ENCODE measurements around the gene PLEKHH1. TPM values are rescaled to one million over a fixed set of nuclear protein-coding genes. Genes with fewer than 3 reads are reported as not detected.

The PLEKHH1 gene
- total and polyA plus RNA-seq, 2 experiments from 2014 or later = 12.8 to 19.5 TPM

GRCh38 chr14:67574156-67574555 lies 41.1 kb downstream of the PLEKHH1 start:
- H3K4me3 ChIP-seq = no peak overlapping the region
- H3K27me3 ChIP-seq = no peaks in the 10 kb centered on the region
- no peak for DNase-seq (ENCODE audit: low spot score)
- H3K9me2 ChIP-seq (replicated peaks; ENCODE audit: insufficient read depth) = no peaks in the 10 kb centered on the region
- TF ChIP-seq CTCF (IDR thresholded peaks at IDR 0.05; ENCODE audit: poor library complexity) (no peak), EZH2phosphoT487 (IDR thresholded peaks at IDR 0.05; ENCODE audit: low read depth, severe bottlenecking, unreplicated experiment) (no peak), EZH2 (IDR thresholded peaks at IDR 0.05; ENCODE audit: borderline replicate concordance) (no peak)
- no peak overlapping the region for H2AFZ ChIP-seq
- no peak overlapping the region for H3K27ac ChIP-seq
- H3K79me2 ChIP-seq = no peaks in the 10 kb centered on the region
- H3K4me2 ChIP-seq = no peak overlapping the region
- 90% methylated on average over 14 of the region's 14 CpGs for WGBS (ENCODE audit: low lambda C conversion rate, missing lambda C conversion rate)
- H4K20me1 ChIP-seq (ENCODE audit: insufficient read depth, poor library complexity, severe bottlenecking) = no peaks in the 10 kb centered on the region
- no peaks in the 10 kb centered on the region for H3K4me1 ChIP-seq (ENCODE audit: insufficient read depth)
- no peaks in the 10 kb centered on the region for H3K36me3 ChIP-seq (replicated peaks; ENCODE audit: insufficient read depth, low read depth)
- H3K9me3 ChIP-seq (ENCODE audit: low read depth) = no peaks in the 10 kb centered on the region

GRCh38 chr14:67574806-67575205 lies 41.7 kb downstream of the PLEKHH1 start:
- Histone ChIP-seq H3K4me3 (no peak overlapping the region), H4K20me1 (ENCODE audit: insufficient read depth, poor library complexity, severe bottlenecking) (no peaks in the 10 kb centered on the region), H3K9me3 (ENCODE audit: low read depth) (no peaks in the 10 kb centered on the region), H3K4me2 (no peak overlapping the region), H3K79me2 (no peaks in the 10 kb centered on the region), H3K27ac (no peak overlapping the region), H3K9me2 (replicated peaks; ENCODE audit: insufficient read depth) (no peaks in the 10 kb centered on the region), H3K36me3 (replicated peaks; ENCODE audit: insufficient read depth, low read depth) (no peaks in the 10 kb centered on the region), H3K4me1 (ENCODE audit: insufficient read depth) (no peaks in the 10 kb centered on the region), H3K27me3 (no peaks in the 10 kb centered on the region), H2AFZ (no peak overlapping the region)
- TF ChIP-seq EZH2phosphoT487 (IDR thresholded peaks at IDR 0.05; ENCODE audit: low read depth, severe bottlenecking, unreplicated experiment) (no peak), EZH2 (IDR thresholded peaks at IDR 0.05; ENCODE audit: borderline replicate concordance) (no peak), CTCF (IDR thresholded peaks at IDR 0.05; ENCODE audit: poor library complexity) (no peak)
- no peak for DNase-seq (ENCODE audit: low spot score)
- WGBS (ENCODE audit: low lambda C conversion rate, missing lambda C conversion rate) = 68% methylated on average over 7 of the region's 7 CpGs

- H3K36me3 ChIP-seq (replicated peaks; ENCODE audit: insufficient read depth, low read depth) = no peaks in the 10 kb centered on the region
- TF ChIP-seq EZH2 (IDR thresholded peaks at IDR 0.05; ENCODE audit: borderline replicate concordance) (no peak), EZH2phosphoT487 (IDR thresholded peaks at IDR 0.05; ENCODE audit: low read depth, severe bottlenecking, unreplicated experiment) (no peak), CTCF (IDR thresholded peaks at IDR 0.05; ENCODE audit: poor library complexity) (no peak)
- H3K9me3 ChIP-seq (ENCODE audit: low read depth) = no peaks in the 10 kb centered on the region
- 88% methylated on average over 9 of the region's 9 CpGs for WGBS (ENCODE audit: low lambda C conversion rate, missing lambda C conversion rate)
- H2AFZ ChIP-seq = no peak overlapping the region
- peaks cover 3% of the 10 kb centered on the region for H3K4me1 ChIP-seq (ENCODE audit: insufficient read depth)
- H3K4me3 ChIP-seq = no peak overlapping the region
- no peaks in the 10 kb centered on the region for H3K27me3 ChIP-seq
- no peak overlapping the region for H3K4me2 ChIP-seq
- H3K27ac ChIP-seq = no peak overlapping the region
- H3K79me2 ChIP-seq = no peaks in the 10 kb centered on the region
- H4K20me1 ChIP-seq (ENCODE audit: insufficient read depth, poor library complexity, severe bottlenecking) = no peaks in the 10 kb centered on the region
- no peaks in the 10 kb centered on the region for H3K9me2 ChIP-seq (replicated peaks; ENCODE audit: insufficient read depth)
- DNase-seq (ENCODE audit: low spot score) = no peak
Measured at GRCh38 chr14:67575684-67576083, 42.6 kb downstream of the PLEKHH1 start.
